SK-N-SH (cell line): ENCODE results near the gene STARD5. TPM values are rescaled to one million over a fixed set of nuclear protein-coding genes. Genes with fewer than 3 reads are reported as not detected.

Experiments used
- CTCF ChIA-PET: fragments of 300-600, 350-600 bp; formaldehyde crosslinking; extraction: SDS; loops from one replicate; lab custom pipeline; 2021; lab: Yijun Ruan, JAX
- POLR2A ChIA-PET: fragments of 350-600 bp; sonication (Branson Sonifier 250); formaldehyde crosslinking; extraction: SDS; loops from one replicate; lab custom pipeline; 2020; ENCODE audit warnings: antibody characterized with exemption, inconsistent platforms; lab: Yijun Ruan, JAX
- DNase-seq: peaks from one replicate; pipeline ENCODE4 v3.0.0; 2012
- H2AFZ ChIP-seq: fragments of 200-600 bp; sonication (generic); 2 replicates; pipeline ENCODE4 v1.8.1; 2016; ENCODE audit warnings: antibody characterized with exemption, mild to moderate bottlenecking, low read depth
- H3F3A ChIP-seq: fragments of 200-600 bp; sonication (generic); replicated peaks from 2 replicates; pipeline ENCODE3; 2016; ENCODE audit warnings: antibody characterized with exemption, mild to moderate bottlenecking; ENCODE audit not compliant: insufficient read depth
- H3K27ac ChIP-seq, 2 experiments: fragments of 200-500 bp in 1 of 2; fragments of 200-600 bp in 1 of 2; sonication (Bioruptor generic) in 1 of 2; sonication (generic), shearing (Covaris generic) in 1 of 2; 2 replicates each; pipeline versions ENCODE4 v1.5.1 to v1.6.1; 2014 to 2016; ENCODE audit warnings: low read depth in 2 of 2, inconsistent platforms in 1 of 2, low read length in 1 of 2, mild to moderate bottlenecking in 1 of 2, mixed read lengths in 1 of 2
- H3K27me3 ChIP-seq: fragments of 200-600 bp; sonication (generic), shearing (Covaris generic); 2 replicates; pipeline ENCODE4 v1.6.1; 2016; ENCODE audit warnings: mixed run types; ENCODE audit not compliant: insufficient read depth
- H3K36me3 ChIP-seq, 2 experiments: fragments of 200-500 bp in 1 of 2; fragments of 200-600 bp in 1 of 2; sonication (Bioruptor generic) in 1 of 2; sonication (generic) in 1 of 2; replicated peaks in 1 of 2; 2 replicates each; pipeline versions ENCODE3 to v1.5.1; 2014 to 2016; ENCODE audit warnings: low read length in 1 of 2, mild to moderate bottlenecking in 1 of 2; ENCODE audit not compliant: insufficient read depth in 2 of 2, control insufficient read depth in 1 of 2
- H3K4me1 ChIP-seq, 2 experiments: fragments of 200-500 bp in 1 of 2; fragments of 200-600 bp in 1 of 2; sonication (Bioruptor generic) in 1 of 2; sonication (generic), shearing (Covaris generic) in 1 of 2; 2 replicates each; pipeline versions ENCODE4 v1.5.1 to v1.6.1; 2014 to 2016; ENCODE audit warnings: low read depth in 1 of 2, low read length in 1 of 2, mixed run types in 1 of 2; ENCODE audit not compliant: insufficient read depth in 2 of 2, control insufficient read depth in 1 of 2
- H3K4me2 ChIP-seq: fragments of 200-600 bp; sonication (generic), shearing (Covaris generic); 2 replicates; pipeline ENCODE4 v1.6.1; 2017; ENCODE audit warnings: mixed run types
- H3K4me3 ChIP-seq, 2 experiments: fragments of 200-500 bp in 1 of 2; fragments of 200-600 bp in 1 of 2; sonication (Bioruptor generic) in 1 of 2; sonication (generic), shearing (Covaris generic) in 1 of 2; 2 replicates each; pipeline versions ENCODE4 v1.5.1 to v1.8.1; 2014 to 2016; ENCODE audit warnings: low read depth in 2 of 2, inconsistent platforms in 1 of 2, low read length in 1 of 2, mild to moderate bottlenecking in 1 of 2, mixed read lengths in 1 of 2, moderate library complexity in 1 of 2
- H3K79me2 ChIP-seq: fragments of 200-600 bp; sonication (generic); 2 replicates; pipeline ENCODE4 v1.8.1; 2017; ENCODE audit warnings: mild to moderate bottlenecking; ENCODE audit not compliant: insufficient read depth
- H3K9ac ChIP-seq: fragments of 200-600 bp; sonication (generic); 2 replicates; pipeline ENCODE4 v1.6.1; 2017; ENCODE audit warnings: mixed run types
- H3K9me2 ChIP-seq: fragments of 200-600 bp; sonication (generic); 2 replicates; pipeline ENCODE4 v1.6.1; 2017; ENCODE audit warnings: mixed run types
- H3K9me3 ChIP-seq: fragments of 200-600 bp; sonication (generic); 2 replicates; pipeline ENCODE4 v1.6.1; 2017; ENCODE audit warnings: mixed run types, mild to moderate bottlenecking, moderate library complexity
- H4K20me1 ChIP-seq: fragments of 200-600 bp; sonication (generic); 2 replicates; pipeline ENCODE4 v1.6.1; 2017; ENCODE audit warnings: mild to moderate bottlenecking, mixed run types; ENCODE audit not compliant: insufficient read depth
- ELF1 ChIP-seq: IDR thresholded peaks from 2 replicates; pipeline ENCODE4 v1.4.0; 2012
- EZH2phosphoT487 ChIP-seq: fragments of 200-600 bp; sonication (generic); IDR thresholded peaks from 2 replicates; pipeline ENCODE4 v1.6.1; 2017; ENCODE audit warnings: low read depth, mixed run types, mild to moderate bottlenecking, antibody characterized with exemption, moderate library complexity, borderline replicate concordance
- FOSL2 ChIP-seq: IDR thresholded peaks from 2 replicates; pipeline ENCODE4 v1.4.0; 2012; ENCODE audit warnings: low read depth, mild to moderate bottlenecking, moderate library complexity, borderline replicate concordance
- FOXJ3 ChIP-seq: sonication (generic); formaldehyde crosslinking; IDR thresholded peaks from 2 replicates; pipeline ENCODE4 v1.5.1; 2020; ENCODE audit warnings: mild to moderate bottlenecking, missing genetic modification reagents
- GABPA ChIP-seq: IDR thresholded peaks from 2 replicates; pipeline ENCODE4 v1.4.0; 2012; ENCODE audit warnings: low read depth, mild to moderate bottlenecking
- IRF3 ChIP-seq: fragments of 150-350 bp; IDR thresholded peaks from 2 replicates; pipeline ENCODE4 v1.6.1; 2016; ENCODE audit warnings: mild to moderate bottlenecking, low read depth, low read length
- JUND ChIP-seq: IDR thresholded peaks from 2 replicates; pipeline ENCODE4 v1.4.0; 2012
- MXI1 ChIP-seq: IDR thresholded peaks from 2 replicates; pipeline ENCODE4 v1.6.1; 2012; ENCODE audit warnings: mild to moderate bottlenecking, low read depth, low read length, improper control_type of control experiment
- RAD21 ChIP-seq: IDR thresholded peaks from 2 replicates; pipeline ENCODE4 v1.6.1; 2012; ENCODE audit warnings: mild to moderate bottlenecking, low read length
- RFX5 ChIP-seq: IDR thresholded peaks from 2 replicates; pipeline ENCODE4 v1.6.1; 2012; ENCODE audit warnings: mild to moderate bottlenecking, improper control_type of control experiment, low read length
- SIN3A ChIP-seq: IDR thresholded peaks from 2 replicates; pipeline ENCODE4 v1.6.1; 2012; ENCODE audit warnings: low read depth, mild to moderate bottlenecking, low read length, moderate library complexity, borderline replicate concordance
- SMC3 ChIP-seq: IDR thresholded peaks from 2 replicates; pipeline ENCODE4 v1.6.1; 2012; ENCODE audit warnings: low read depth, low read length, improper control_type of control experiment
- TEAD4 ChIP-seq: IDR thresholded peaks from 2 replicates; pipeline ENCODE4 v1.4.0; 2012; ENCODE audit warnings: mild to moderate bottlenecking, borderline replicate concordance; ENCODE audit not compliant: insufficient read depth
- YY1 ChIP-seq: IDR thresholded peaks from 2 replicates; pipeline ENCODE4 v1.4.0; 2012; ENCODE audit warnings: low read depth, mild to moderate bottlenecking
- WGBS: methylation state at CpG from one replicate; pipeline ENCODE4 v1.1.6; 2017; ENCODE audit warnings: low lambda C conversion rate; 5-methylcytosine and 5-hydroxymethylcytosine counted together
- polyA plus RNA-seq, 3 experiments: library from polyadenylated mRNA; depleted of rRNA; stranded (reverse); fragments of >200 nt; gene quantifications; 2 replicates each; pipeline ENCODE4 v1.2.3, GENCODE V29; 2012
- TF ChIP-seq, protein P1 (sequence below): IDR thresholded peaks from 2 replicates; pipeline ENCODE4 v1.4.0; 2012; ENCODE audit warnings: low read depth
- TF ChIP-seq, protein P2 (sequence below): fragments of 200-600 bp; sonication (generic); IDR thresholded peaks from 2 replicates; pipeline ENCODE4 v1.6.1; 2017; ENCODE audit warnings: antibody characterized with exemption, mild to moderate bottlenecking, moderate library complexity

STARD5 gene
- polyA plus RNA-seq, 1 of the 3 experiments (the other 2 are of a cell fraction): 1.6 TPM

DNA sequence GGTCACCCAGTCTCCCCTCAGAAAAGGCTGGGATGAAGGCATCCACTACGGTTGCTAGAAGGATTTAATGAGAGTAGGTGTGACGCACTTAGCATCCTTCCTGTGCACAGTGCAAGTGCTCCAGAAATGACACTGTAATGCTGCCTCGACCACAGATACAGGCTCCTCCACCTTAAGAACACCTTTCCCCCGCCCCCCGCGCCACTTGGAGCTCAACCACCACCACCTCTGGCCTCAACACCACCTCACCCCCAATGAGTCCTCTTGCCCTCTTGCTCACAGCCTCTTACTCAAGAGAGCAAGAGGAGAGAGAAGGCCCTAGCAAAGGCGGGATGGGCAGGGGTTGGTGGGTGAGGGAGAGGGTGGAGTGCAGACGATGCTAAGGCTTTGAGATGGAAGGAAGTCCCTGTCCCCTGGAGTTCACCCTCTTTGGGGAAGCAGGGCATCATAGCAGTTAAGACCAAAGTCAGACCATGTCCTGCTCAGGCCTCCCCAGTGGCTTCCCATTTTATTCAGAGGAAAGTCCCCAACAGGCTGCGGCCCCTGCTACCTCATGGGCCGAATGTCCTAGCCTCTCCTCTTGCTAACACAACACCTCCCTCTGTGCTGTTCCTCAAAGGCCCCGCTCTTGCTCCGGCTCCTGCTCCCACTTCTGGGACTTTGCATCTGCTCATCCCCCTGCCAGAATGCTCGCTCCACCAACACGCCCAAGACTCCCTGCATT, 8.3 kb downstream of the STARD5 start:
- no peaks in the 10 kb centered on the region for H3K9me3 ChIP-seq
- H4K20me1 ChIP-seq: no peaks in the 10 kb centered on the region
- H3K4me1 ChIP-seq: peaks cover 0 to 14% of the 10 kb centered on the region in 2 experiments; a peak in 1 of 4 replicates
- no peaks in the 10 kb centered on the region for H3K36me3 ChIP-seq
- H3F3A ChIP-seq: peaks cover 9% of the 10 kb centered on the region
- POLR2A ChIA-PET: no interaction called here
- no peak for DNase-seq
- no peaks in the 10 kb centered on the region for H3K27me3 ChIP-seq
- H3K4me3 ChIP-seq: no peak overlapping the region
- H3K79me2 ChIP-seq: no peaks in the 10 kb centered on the region
- no peak overlapping the region for H3K27ac ChIP-seq
- CTCF ChIA-PET: interaction anchor here (0.6 kb wide), 1 partner anchor 24 kb away, joined by 4 read pairs; no protein-coding TSS in a partner anchor
- TF ChIP-seq GABPA (no peak), YY1 (no peak), RAD21 (no peak), RFX5 (no peak), JUND (no peak), SMC3 (no peak), ELF1 (no peak), SIN3A (no peak), FOSL2 (no peak), EZH2phosphoT487 (no peak), MXI1 (no peak), IRF3 (no peak), FOXJ3 (CRISPR knock-in tag) (no peak), TEAD4 (no peak)
- TF ChIP-seq, protein P1, sequence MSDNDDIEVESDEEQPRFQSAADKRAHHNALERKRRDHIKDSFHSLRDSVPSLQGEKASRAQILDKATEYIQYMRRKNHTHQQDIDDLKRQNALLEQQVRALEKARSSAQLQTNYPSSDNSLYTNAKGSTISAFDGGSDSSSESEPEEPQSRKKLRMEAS: no peak
- TF ChIP-seq, protein P2, sequence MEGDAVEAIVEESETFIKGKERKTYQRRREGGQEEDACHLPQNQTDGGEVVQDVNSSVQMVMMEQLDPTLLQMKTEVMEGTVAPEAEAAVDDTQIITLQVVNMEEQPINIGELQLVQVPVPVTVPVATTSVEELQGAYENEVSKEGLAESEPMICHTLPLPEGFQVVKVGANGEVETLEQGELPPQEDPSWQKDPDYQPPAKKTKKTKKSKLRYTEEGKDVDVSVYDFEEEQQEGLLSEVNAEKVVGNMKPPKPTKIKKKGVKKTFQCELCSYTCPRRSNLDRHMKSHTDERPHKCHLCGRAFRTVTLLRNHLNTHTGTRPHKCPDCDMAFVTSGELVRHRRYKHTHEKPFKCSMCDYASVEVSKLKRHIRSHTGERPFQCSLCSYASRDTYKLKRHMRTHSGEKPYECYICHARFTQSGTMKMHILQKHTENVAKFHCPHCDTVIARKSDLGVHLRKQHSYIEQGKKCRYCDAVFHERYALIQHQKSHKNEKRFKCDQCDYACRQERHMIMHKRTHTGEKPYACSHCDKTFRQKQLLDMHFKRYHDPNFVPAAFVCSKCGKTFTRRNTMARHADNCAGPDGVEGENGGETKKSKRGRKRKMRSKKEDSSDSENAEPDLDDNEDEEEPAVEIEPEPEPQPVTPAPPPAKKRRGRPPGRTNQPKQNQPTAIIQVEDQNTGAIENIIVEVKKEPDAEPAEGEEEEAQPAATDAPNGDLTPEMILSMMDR: no peak
- WGBS: 94% methylated on average over 11 of the region's 14 CpGs
- H2AFZ ChIP-seq: no peak overlapping the region
- H3K4me2 ChIP-seq: no peak overlapping the region
- H3K9me2 ChIP-seq: no peaks in the 10 kb centered on the region
- H3K9ac ChIP-seq: no peak overlapping the region
